Tibial artery (tissue), 4 donors: ENCODE measurements around the gene OR4D11.

ENCODE experiments used
- DNase-seq, 2 donors: peaks; one replicate each; pipeline ENCODE4 v3.0.0-alpha.2; 2019
- H3K27ac ChIP-seq, 2 donors: fragments of 200-600 bp; sonication (generic) in 1 of 2; 1 replicate in 1 of 2; 2 replicates in 1 of 2; pipeline ENCODE4 v1.5.1; 2018 to 2019; ENCODE audit warnings: mild to moderate bottlenecking in 1 of 2
- H3K27me3 ChIP-seq, 2 donors: fragments of 200-600 bp; sonication (generic) in 1 of 2; one replicate each; pipeline versions ENCODE4 v1.5.1 to v1.6.0; 2016 to 2019
- H3K36me3 ChIP-seq, 3 donors: fragments of 200-600 bp; sonication (generic) in 2 of 3; one replicate each; pipeline ENCODE4 v1.5.1; 2016 to 2019; ENCODE audit warnings: mild to moderate bottlenecking in 2 of 3
- H3K4me1 ChIP-seq, 4 donors: fragments of 200-600 bp; sonication (generic) in 2 of 4; 1 replicate in 3 of 4; 2 replicates in 1 of 4; pipeline ENCODE4 v1.5.1; 2016 to 2019
- H3K4me3 ChIP-seq, 2 donors: fragments of 200-600 bp; sonication (generic) in 1 of 2; 1 replicate in 1 of 2; 2 replicates in 1 of 2; pipeline ENCODE4 v1.5.1; 2018 to 2019; ENCODE audit warnings: mild to moderate bottlenecking in 2 of 2
- H3K9me3 ChIP-seq, 3 donors: fragments of 200-600 bp; sonication (generic) in 1 of 3; one replicate each; pipeline ENCODE4 v1.5.1; 2016 to 2019
- intact Hi-C: fragments of 100-400 bp; cut with DNase I; formaldehyde crosslinking; loops from one replicate; pipeline ENCODE4 v1.15.0; 2023; ENCODE audit warnings: low total_unique reads
- TF ChIP-seq, protein P1 (sequence below), 2 experiments: fragments of 200-600 bp in 1 of 2; fragments of 450-650 bp in 1 of 2; IDR thresholded peaks; one replicate each; pipeline ENCODE4 v1.5.1; 2017 to 2019; ENCODE audit warnings: antibody characterized with exemption in 2 of 2, mild to moderate bottlenecking in 1 of 2, moderate library complexity in 1 of 2

Gene OR4D11

DNA sequence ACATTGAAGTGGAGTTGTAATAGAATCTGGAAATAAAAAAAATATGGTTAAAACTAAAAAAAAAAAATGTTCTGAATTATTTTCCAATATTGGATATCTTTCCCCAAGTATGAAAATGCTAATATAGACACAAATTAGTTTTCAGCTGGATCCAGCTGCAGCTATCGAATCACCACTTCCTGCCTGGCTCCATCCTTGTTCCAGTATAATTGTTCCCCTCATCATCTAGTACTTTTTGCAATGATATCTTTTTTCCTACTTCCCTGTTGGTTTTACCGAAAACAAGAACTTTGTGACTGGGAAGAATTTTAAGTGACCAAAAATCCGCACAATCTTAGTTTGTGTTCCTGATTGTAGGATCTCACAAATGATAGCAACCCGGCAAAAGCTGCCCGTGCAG is 17.4 kb downstream of the OR4D11 start:
- TF ChIP-seq, protein P1, sequence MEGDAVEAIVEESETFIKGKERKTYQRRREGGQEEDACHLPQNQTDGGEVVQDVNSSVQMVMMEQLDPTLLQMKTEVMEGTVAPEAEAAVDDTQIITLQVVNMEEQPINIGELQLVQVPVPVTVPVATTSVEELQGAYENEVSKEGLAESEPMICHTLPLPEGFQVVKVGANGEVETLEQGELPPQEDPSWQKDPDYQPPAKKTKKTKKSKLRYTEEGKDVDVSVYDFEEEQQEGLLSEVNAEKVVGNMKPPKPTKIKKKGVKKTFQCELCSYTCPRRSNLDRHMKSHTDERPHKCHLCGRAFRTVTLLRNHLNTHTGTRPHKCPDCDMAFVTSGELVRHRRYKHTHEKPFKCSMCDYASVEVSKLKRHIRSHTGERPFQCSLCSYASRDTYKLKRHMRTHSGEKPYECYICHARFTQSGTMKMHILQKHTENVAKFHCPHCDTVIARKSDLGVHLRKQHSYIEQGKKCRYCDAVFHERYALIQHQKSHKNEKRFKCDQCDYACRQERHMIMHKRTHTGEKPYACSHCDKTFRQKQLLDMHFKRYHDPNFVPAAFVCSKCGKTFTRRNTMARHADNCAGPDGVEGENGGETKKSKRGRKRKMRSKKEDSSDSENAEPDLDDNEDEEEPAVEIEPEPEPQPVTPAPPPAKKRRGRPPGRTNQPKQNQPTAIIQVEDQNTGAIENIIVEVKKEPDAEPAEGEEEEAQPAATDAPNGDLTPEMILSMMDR (IDR thresholded peaks at IDR 0.05) = no peak
- intact Hi-C loops = no loop called here
- Histone ChIP-seq H3K4me3 (no peak overlapping the region), H3K36me3 (no peaks in the 10 kb centered on the region), H3K9me3 (no peaks in the 10 kb centered on the region), H3K27ac (no peak overlapping the region), H3K27me3 (peaks cover 0 to 4% of the 10 kb centered on the region in 2 donors), H3K4me1 (no peaks in the 10 kb centered on the region)
- DNase-seq = no peak

DNA sequence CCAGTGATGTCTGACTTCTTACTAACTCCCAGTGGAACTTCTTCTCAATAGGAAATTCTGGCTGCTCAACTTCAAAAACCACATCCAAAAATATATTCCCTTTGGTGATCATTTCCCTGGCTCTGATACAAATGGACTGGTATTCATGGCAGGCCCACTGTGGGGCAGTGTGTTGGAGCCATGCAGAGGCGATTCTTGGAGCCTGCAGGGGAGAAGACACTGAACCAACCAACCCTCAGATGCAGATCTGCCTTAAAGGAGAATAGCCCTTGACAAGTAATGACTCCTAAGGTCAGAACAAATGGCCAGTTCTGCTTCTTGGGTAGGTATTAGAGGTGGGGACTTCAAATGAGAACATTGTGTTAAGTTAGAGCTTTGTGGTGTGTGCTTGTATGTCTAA is 20.2 kb downstream of the OR4D11 start:
- Histone ChIP-seq H3K4me3 (no peak overlapping the region), H3K9me3 (no peaks in the 10 kb centered on the region), H3K27me3 (peaks cover 0 to 4% of the 10 kb centered on the region in 2 donors), H3K4me1 (no peaks in the 10 kb centered on the region), H3K27ac (no peak overlapping the region), H3K36me3 (no peaks in the 10 kb centered on the region)
- intact Hi-C loops = no loop called here
- no peak for DNase-seq
- TF ChIP-seq, protein P1 (IDR thresholded peaks at IDR 0.05) = no peak

DNA sequence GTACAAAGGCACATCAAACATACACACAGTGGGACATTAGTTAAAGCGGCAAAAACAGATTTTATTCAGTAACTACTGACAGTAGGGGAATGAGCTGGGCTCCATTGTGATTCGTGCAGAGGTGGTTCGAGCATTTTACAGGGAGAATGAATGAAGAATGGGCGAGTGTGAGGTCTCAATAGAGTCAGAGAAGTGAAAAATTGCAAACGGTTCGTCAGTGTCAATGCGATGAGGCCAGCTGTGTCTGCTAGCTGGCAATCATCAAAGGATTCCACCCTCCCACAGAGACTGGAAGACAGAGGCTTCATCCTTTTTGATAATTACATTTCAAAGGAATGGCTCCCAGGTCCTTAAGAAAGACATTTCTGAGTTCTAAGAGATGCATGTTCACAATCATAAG is 25.3 kb downstream of the OR4D11 start:
- TF ChIP-seq, protein P1 (IDR thresholded peaks at IDR 0.05) = no peak
- DNase-seq = no peak
- no peaks in the 10 kb centered on the region for H3K4me1 ChIP-seq
- peaks cover 0 to 3% of the 10 kb centered on the region in 2 donors for H3K27me3 ChIP-seq
- H3K4me3 ChIP-seq = no peak overlapping the region
- H3K27ac ChIP-seq = no peak overlapping the region
- no peaks in the 10 kb centered on the region for H3K36me3 ChIP-seq
- intact Hi-C loops = no loop called here
- no peaks in the 10 kb centered on the region for H3K9me3 ChIP-seq

DNA sequence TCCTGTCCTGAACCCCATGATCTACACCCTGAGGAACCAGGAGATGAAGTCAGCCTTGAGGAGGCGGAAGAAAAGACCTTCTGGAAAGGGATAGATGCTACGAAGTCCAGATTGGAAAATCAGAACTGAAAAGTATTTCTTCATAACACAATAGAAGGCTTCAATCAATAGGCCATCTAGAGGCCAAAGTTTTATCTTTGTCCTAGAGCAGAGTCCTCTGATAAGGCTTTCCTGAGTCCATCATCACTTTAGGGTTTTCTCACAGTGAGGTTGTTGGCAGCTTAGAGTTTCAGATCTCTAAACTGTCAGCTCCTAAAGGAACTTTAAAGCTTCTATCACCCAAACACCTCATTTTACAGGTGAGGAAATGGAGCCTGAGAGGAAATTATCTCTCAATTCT is 29.2 kb downstream of the OR4D11 start:
- intact Hi-C loops = no loop called here
- no peak for DNase-seq
- Histone ChIP-seq H3K27ac (no peak overlapping the region), H3K27me3 (peaks cover 0 to 3% of the 10 kb centered on the region in 2 donors), H3K4me1 (peaks cover 0 to 8% (median under 1%) of the 10 kb centered on the region in 4 donors), H3K9me3 (no peaks in the 10 kb centered on the region), H3K4me3 (no peak overlapping the region), H3K36me3 (no peaks in the 10 kb centered on the region)
- TF ChIP-seq, protein P1 (IDR thresholded peaks at IDR 0.05) = no peak

DNA sequence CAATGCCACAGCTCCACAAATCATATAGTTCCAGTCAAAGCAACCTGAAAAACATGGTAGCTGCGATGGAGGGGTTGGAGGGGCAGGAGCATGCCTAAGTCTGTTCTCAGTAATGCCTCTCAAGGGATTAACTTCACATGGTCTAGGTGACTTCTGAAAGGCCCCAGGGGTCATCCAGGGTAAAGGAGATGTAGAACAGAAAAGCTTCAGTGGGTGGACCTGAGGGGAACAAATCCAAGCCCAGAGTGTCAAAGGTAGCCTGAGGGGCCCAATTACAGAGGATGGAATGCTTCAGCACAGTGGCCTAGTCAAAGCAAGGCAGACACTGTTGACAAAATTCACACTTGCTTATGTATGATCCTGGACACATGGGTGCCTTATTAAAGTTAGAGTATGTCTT is 31.3 kb downstream of the OR4D11 start:
- Histone ChIP-seq H3K9me3 (no peaks in the 10 kb centered on the region), H3K4me3 (no peak overlapping the region), H3K27me3 (peaks cover 0 to 3% of the 10 kb centered on the region in 2 donors), H3K36me3 (no peaks in the 10 kb centered on the region), H3K27ac (no peak overlapping the region), H3K4me1 (peaks cover 0 to 15% (median 3%) of the 10 kb centered on the region in 4 donors)
- TF ChIP-seq, protein P1 (IDR thresholded peaks at IDR 0.05) = no peak
- DNase-seq = no peak
- intact Hi-C loops = loop anchor here (5.0 kb wide), 1 partner anchor 133 kb away; the partner anchor contains the start of gene PATL1
